ENCODE measurements around the gene WIPI1.

GRCh38 chr17:68375566-68375965 is 81.7 kb downstream of the WIPI1 start:
- TF ChIP-seq EZH2 (IDR thresholded peaks at IDR 0.05; ENCODE audit: borderline replicate concordance, control insufficient read depth, low read depth, low read length): no peak
- no peak for TF ChIP-seq TAF1 (IDR thresholded peaks at IDR 0.05; ENCODE audit: borderline replicate concordance, low read depth, low read length)
- TF ChIP-seq, protein P1, sequence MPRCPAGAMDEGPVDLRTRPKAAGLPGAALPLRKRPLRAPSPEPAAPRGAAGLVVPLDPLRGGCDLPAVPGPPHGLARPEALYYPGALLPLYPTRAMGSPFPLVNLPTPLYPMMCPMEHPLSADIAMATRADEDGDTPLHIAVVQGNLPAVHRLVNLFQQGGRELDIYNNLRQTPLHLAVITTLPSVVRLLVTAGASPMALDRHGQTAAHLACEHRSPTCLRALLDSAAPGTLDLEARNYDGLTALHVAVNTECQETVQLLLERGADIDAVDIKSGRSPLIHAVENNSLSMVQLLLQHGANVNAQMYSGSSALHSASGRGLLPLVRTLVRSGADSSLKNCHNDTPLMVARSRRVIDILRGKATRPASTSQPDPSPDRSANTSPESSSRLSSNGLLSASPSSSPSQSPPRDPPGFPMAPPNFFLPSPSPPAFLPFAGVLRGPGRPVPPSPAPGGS (IDR thresholded peaks at IDR 0.05; ENCODE audit: borderline replicate concordance, insufficient read depth, low read depth, low read length, poor library complexity, severe bottlenecking): no peak
- TF ChIP-seq TBL1XR1 (IDR thresholded peaks at IDR 0.05; ENCODE audit: low read depth, low read length): no peak
